SK-MEL-5 (cell line): ENCODE data around the gene TSR3. TPM values are rescaled to one million over a fixed set of nuclear protein-coding genes. Genes with fewer than 3 reads are reported as not detected.

ENCODE experiments used
- DNase-seq: peaks from one replicate; pipeline ENCODE4 v3.0.0-alpha.2; 2016; ENCODE audit warnings: low read depth, low spot score
- in situ Hi-C: cut with HindIII; loops from 2 replicates; pipeline ENCODE4 v1.10.0; 2016; ENCODE audit warnings: low sequenced_read_pairs, high pct_unique_total_duplicates, low pct_unique_long_range_greater_than_20kb
- total RNA-seq: library from RNA; depleted of rRNA; stranded (reverse); fragments of >200 nt; shearing (Covaris generic); gene quantifications from 2 replicates; pipeline ENCODE4 v1.2.3, GENCODE V29; 2014

TSR3 gene
- total RNA-seq, 1 experiment from 2014 or later, result 68.1 TPM

DNA sequence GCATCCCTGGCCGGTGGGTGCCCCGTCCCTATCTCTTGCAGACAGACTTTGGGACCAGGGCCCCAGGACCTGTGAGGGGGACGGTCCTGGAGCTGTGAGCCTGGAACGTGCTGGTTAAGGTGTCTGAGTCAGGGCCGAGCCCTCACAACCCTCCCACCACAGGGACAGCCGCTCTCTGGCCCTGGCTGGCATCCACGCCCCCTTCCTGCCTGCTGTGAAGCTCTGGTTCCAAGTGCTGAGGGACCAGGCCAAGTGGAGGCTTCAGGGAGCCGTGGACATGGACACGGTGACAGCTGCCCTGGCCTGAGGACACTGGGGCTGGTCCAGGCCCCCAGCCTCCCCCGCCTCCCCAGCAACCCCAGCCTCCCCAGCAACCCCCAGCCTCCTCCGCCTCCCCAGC is 6.6 kb downstream of the TSR3 start:
- in situ Hi-C loops, result no loop called here
- DNase-seq, result no peak

DNA sequence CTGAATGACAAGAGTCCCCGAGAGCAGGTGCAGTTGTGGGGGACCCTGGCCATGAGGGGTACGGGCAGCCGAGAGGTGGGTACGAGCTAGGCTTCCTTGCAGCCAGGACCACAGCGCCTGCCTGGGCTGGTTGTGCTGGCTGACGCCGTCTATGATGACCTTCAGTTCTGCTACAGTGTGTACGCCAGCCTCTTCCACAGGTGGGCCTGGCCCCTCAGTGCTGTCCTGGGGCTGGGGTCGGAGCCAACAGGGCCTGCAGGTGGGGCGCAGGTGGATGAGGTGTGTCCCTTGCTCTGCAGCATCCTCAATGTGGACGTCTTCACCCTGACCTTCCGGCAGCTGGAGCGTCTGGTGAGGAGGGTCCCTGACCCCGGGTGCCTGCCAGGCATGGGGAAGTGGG is 7.2 kb downstream of the TSR3 start:
- no peak for DNase-seq
- in situ Hi-C loops, result no loop called here

- no peak for DNase-seq
- in situ Hi-C loops, result no loop called here
These were observed 8.0 kb downstream of the TSR3 start for GRCh38 chr16:1343428-1344242.

DNA sequence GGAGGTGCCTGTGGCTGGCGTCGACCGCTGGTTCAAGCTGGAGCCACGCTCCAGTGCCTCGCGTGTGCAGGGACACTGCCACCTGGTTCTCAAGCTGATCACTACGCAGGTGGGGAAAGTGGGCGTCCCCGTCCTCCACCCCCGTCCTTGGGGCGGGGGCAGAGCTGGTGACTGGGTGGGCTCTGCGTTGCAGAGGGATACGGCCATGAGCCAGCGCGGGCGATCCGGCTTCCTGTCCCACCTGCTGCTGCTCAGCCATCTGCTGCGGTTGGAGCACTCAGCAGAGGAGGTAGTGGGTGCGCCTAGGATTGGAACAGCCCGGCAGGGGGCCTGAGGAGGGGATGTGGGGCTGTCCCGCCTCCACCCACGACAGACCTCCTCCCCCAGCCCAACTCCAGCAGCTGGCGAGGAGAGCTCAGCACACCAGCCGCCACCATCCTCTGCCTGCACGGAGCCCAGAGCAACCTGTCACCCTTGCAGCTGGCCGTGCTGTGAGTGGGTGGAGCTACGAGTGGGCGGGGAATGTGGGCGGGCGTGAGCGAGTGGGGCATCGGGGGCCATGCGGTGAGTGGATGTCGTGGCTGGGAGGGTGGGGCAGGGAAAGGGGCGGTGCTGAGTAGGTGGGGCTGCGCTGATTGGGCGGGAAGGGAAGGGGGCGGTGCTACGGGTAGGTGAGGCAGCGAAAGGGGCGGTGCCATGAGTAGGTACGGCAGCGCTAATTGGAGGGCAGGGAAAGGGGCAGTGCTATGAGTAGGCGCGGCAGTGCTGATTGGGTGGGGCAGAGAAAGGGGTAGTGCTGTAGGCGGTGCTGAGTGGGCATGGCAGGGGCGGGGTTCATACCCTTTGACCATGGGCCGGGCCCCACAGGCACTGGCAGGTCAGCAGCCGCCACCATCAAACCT is 8.9 kb downstream of the TSR3 start:
- DNase-seq, result peak; percentile 97
- in situ Hi-C loops, result no loop called here

DNA sequence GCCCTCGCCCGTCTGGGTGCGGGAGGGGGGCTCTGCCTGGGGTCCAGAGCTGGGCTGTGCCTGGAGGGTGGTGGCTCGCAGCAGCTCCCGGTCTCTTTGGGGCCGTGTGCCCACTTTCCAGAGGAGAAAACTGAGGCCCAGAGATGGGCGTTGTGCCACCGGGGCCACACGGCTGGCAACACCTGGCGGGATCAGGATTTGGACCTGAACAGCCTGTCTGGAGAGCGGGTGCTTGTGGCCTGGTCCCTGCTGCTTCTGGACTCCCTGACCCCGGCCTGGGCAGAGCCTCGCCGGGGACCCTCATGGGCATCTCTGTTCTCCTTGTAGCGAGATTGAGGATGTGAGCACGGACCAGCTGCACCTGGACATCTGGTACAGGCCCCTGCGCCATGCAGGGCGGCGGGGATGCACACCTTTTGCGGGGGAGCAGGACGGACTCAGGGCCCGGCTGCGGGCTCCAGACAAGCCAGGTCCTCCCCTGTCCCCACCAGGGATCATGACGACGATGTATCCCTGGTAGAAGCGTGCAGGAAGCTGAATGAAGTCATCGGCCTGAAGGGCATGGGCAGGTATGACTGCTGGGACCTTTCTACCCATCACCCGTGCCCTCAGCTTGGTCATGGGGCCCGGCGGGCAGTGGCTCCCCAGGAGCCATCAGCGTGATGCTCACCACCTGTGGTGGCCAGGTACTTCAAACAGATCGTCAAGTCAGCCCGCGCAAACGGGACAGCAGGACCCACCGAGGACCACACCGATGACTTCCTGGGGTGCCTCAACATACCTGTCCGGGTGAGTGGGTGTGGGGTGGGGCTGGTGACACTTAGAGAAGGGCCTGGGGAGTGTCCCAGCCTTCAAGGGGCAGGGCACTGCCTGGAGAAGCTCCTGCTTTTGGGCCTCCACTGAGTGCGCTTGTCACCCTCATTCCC is 9.9 kb downstream of the TSR3 start:
- in situ Hi-C loops, result no loop called here

DNA sequence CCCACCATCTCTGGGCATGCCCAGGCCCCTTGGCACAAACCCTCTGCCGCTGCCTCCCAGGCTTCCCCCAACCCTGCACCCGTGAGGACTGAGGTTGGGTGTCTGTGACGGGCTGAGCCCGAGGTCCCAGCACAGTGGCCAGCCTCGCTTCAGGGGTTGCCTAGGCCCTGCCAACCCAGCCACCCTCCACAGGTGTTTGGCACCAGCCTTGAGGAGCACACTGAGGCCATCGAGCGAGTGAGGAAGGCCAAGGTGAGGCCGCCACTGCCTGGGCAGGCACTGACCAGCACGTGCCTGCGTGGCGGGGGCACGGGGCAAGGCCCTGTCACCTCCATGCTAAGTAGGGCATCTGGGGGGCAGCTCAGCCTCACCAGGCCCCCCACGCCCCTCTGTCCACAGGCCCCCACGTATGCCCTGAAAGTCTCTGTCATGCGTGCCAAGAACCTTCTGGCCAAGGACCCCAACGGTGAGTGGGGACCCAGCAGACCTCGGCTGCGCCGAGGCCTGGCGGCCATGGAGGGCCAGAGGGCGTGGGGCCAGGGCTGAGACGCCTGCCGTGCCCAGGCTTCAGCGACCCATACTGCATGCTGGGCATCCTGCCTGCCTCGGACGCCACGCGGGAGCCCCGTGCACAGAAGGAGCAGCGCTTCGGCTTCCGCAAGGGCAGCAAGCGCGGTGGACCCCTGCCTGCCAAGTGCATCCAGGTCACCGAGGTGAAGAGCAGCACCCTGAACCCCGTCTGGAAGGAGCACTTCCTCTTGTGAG is 10.8 kb downstream of the TSR3 start:
- DNase-seq, result no peak
- in situ Hi-C loops, result no loop called here

More for the DNA sequence above, 9.9 kb downstream of the TSR3 start:
- DNase-seq, result no peak

GRCh38 chr16:1338855-1339675 is 12.6 kb downstream of the TSR3 start:
- in situ Hi-C loops, result no loop called here
- DNase-seq, result no peak

GRCh38 chr16:1338119-1338730 is 13.5 kb downstream of the TSR3 start:
- DNase-seq, result peak; percentile 37
- in situ Hi-C loops, result no loop called here

DNA sequence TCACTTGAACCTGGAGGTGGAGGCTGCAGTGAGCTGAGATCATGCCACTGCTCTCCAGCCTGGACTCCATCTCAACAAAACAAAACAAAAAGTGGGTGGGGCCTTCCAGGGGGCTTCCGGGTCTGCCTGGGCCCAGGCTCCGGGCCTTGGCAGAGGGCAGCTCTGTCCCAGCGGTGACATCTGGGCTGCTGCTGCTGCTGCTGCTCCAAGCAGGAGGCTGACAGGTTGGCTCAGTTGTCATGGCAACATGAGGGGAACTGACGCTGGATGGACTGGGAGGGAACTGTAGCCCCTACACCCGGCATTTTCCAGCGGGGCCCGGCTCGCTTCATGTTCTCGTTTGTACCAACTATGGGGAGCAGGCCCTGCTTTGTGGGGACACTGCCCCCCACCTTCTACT is 14.2 kb downstream of the TSR3 start:
- in situ Hi-C loops, result no loop called here
- no peak for DNase-seq

DNA sequence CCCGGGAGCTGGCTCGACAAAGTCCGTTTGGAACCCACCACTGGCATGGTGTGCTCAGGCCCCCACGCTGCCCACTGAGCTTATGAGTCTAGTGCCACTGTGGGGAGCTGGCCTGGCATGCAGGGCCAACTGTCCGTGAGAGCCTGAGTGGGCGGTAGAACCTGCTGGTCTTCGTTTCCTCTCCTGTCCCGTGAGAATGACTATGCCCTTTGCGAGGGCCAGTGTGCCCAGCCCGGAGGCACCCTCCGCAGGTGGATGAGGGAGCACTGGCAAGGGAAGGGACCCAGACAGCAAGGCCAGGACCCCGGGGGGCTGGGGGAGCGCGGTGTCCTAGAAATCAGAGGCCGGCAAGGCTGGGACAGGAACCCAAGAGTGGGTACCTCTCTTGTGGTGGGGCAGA is 15.1 kb downstream of the TSR3 start:
- in situ Hi-C loops, result no loop called here
- DNase-seq, result no peak

DNA sequence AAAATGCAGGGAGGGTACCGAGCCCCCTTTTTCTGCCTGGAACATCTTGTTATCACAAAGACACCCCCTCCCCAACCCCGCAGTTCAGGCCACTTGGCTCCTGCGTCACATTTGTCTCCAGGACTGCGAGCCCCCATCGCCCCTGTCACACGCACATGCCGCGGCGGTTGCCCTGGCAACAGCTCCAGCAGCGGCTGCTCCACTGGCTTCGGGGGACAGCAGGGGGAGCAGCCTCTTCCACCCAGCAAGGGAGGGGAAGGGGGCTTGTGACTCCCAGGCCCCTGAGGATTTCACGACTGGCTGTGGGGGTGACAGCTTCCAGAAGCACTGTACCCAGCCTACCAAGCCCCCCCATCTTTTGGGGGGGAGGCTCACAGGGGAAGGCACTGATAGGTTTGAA is 15.7 kb downstream of the TSR3 start:
- DNase-seq, result no peak
- in situ Hi-C loops, result no loop called here

DNA sequence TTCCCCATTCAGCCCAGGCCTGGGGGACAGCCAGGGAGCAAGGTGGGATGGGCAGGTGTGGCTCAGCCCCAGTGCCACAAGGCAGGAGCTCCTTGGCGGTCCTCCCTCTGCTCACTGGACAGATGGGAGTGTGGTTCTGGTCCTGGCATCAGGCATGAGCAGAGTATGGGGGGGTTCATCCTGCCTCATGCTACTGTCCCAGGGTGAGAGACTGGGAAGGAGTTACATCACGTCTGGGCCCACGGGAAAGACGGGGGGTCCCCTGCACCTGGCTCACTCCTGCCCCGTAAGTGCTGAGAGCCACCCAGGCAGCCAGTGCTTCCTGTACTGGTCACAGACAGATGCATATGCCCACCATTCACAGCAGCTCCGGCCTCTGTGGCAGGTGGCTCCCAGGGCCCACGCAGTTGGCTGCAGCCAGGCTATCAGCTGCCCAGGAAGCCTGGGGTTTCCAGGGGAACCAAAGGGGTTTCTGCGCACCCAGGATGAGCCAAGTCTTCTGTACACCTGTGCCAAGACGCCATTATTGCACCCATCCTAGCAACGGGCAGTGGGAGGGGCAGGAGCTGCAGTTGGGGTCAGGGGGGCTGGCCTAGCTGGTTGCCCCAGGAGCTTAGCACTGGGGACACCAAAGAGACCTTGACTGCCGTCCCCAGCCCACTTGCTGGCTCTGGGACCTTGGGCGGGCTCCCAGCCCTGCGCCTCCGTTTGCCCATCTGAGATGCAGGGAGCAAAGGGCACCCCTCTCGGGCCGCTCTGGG is 16.3 kb downstream of the TSR3 start:
- no peak for DNase-seq
- in situ Hi-C loops, result no loop called here

- in situ Hi-C loops, result no loop called here
- no peak for DNase-seq
These were observed 16.9 kb downstream of the TSR3 start for GRCh38 chr16:1334739-1335138.

GRCh38 chr16:1333854-1334700 is 17.6 kb downstream of the TSR3 start:
- DNase-seq, result no peak
- in situ Hi-C loops, result no loop called here
